ENCODE data around the gene DPYSL5. TPM values are rescaled to one million over a fixed set of nuclear protein-coding genes. Genes with fewer than 3 reads are reported as not detected.
"Not testable (repeated sequence)": the region's sequence is repeated elsewhere in the genome, so short reads cannot be mapped to it uniquely, and the experiment has no call there.

DPYSL5 gene
- total RNA-seq, 3 donors from 2014 or later = not detected

DNA sequence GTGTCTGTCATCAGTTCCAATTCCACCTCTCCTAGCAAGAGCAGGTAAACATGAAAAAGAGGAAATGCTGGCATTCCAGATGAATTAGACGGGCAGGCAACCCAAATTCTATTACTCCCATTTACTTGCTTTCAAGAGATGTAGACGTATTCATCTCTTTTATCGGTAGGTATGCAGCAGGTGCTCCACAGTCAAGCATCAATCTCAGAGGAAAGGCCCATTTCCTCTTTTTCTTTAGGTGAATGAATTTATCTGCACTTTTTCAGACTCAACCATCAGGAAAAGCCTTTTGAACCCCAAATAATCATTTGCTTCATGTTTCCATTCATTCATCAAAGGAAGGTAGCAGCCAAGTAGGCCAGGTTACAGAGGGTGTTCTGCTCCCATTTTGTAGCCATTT is 27.9 kb downstream of the DPYSL5 start:
- no peak for TF ChIP-seq POLR2A (IDR thresholded peaks at IDR 0.05)
- TF ChIP-seq, protein P1, sequence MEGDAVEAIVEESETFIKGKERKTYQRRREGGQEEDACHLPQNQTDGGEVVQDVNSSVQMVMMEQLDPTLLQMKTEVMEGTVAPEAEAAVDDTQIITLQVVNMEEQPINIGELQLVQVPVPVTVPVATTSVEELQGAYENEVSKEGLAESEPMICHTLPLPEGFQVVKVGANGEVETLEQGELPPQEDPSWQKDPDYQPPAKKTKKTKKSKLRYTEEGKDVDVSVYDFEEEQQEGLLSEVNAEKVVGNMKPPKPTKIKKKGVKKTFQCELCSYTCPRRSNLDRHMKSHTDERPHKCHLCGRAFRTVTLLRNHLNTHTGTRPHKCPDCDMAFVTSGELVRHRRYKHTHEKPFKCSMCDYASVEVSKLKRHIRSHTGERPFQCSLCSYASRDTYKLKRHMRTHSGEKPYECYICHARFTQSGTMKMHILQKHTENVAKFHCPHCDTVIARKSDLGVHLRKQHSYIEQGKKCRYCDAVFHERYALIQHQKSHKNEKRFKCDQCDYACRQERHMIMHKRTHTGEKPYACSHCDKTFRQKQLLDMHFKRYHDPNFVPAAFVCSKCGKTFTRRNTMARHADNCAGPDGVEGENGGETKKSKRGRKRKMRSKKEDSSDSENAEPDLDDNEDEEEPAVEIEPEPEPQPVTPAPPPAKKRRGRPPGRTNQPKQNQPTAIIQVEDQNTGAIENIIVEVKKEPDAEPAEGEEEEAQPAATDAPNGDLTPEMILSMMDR (IDR thresholded peaks at IDR 0.05) = no peak
- TF ChIP-seq POLR2AphosphoS5 (IDR thresholded peaks at IDR 0.05) = no peak
- intact Hi-C loops (cut with DNase I; ENCODE audit: low total_unique reads) = no loop called here

GRCh38 chr2:26876260-26876659 is 28.3 kb downstream of the DPYSL5 start:
- intact Hi-C loops (cut with DNase I; ENCODE audit: low total_unique reads) = no loop called here
- no peak for DNase-seq (ENCODE audit: low spot score in 2 of 2)
- no peaks in the 10 kb centered on the region for H3K4me1 ChIP-seq

More for the DNA sequence above, 27.9 kb downstream of the DPYSL5 start:
- Histone ChIP-seq H3K27ac (no peak overlapping the region), H3K36me3 (no peaks in the 10 kb centered on the region), H3K27me3 (peaks cover 0 to 6% of the 10 kb centered on the region in 2 donors), H3K9me3 (no peaks in the 10 kb centered on the region), H3K4me1 (no peaks in the 10 kb centered on the region), H3K4me3 (no peak overlapping the region)
- DNase-seq (ENCODE audit: low spot score in 2 of 2) = no peak

DNA sequence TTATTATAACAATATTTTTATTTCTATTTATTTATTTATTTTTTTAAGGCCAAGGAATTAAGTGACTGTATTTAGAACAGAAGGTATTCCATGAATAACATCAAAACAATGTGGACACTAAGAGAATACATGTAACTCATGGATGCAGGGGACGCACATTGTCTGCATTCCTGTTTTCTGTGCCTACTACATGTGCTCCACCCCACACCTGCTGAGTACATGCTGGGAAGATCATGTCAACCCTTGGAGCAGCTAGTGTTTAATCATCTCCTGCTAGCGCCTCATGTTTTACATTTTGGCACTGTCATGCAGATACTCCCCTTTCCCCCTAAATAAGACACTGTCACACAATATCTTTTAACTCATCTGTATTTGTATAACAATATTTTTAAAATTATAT is 29.3 kb downstream of the DPYSL5 start:
- Histone ChIP-seq H3K9me3 (no peaks in the 10 kb centered on the region), H3K36me3 (no peaks in the 10 kb centered on the region), H3K27me3 (peaks cover 0 to 6% of the 10 kb centered on the region in 2 donors), H3K27ac (no peak overlapping the region), H3K4me1 (no peaks in the 10 kb centered on the region), H3K4me3 (no peak overlapping the region)
- intact Hi-C loops (cut with DNase I; ENCODE audit: low total_unique reads) = no loop called here
- DNase-seq (ENCODE audit: low spot score in 2 of 2) = no peak
- TF ChIP-seq POLR2A (IDR thresholded peaks at IDR 0.05) = no peak
- TF ChIP-seq, protein P1 (IDR thresholded peaks at IDR 0.05) = no peak

More at GRCh38 chr2:26876260-26876659, 28.3 kb downstream of the DPYSL5 start:
- H3K27ac ChIP-seq = no peak overlapping the region
- no peaks in the 10 kb centered on the region for H3K36me3 ChIP-seq
- H3K9me3 ChIP-seq = no peaks in the 10 kb centered on the region
- peaks cover 0 to 6% of the 10 kb centered on the region in 2 donors for H3K27me3 ChIP-seq
- TF ChIP-seq, protein P1 (IDR thresholded peaks at IDR 0.05) = no peak
- TF ChIP-seq POLR2A (IDR thresholded peaks at IDR 0.05) = no peak
- no peak for TF ChIP-seq POLR2AphosphoS5 (IDR thresholded peaks at IDR 0.05)
- no peak overlapping the region for H3K4me3 ChIP-seq

DNA sequence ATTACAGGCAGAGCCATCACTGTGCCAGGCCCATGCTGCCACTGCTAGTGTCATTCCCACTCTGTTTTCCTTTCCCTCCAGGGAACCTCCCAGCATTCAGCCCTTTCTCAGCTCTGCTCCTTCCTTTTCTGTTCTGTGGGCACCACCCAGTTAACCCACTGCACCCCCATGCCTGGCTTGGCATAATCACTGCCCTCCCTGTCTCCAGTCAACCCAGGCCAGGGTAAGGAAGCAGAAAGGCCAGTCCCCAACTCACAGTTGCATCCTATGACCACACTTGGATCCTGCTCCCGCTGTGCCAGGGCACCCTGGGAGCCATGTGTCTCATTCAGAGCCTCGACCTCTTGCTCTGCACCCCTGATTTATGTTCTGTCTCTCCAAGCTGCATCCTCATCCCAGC is 32.2 kb downstream of the DPYSL5 start:
- Histone ChIP-seq H3K4me1 (no peaks in the 10 kb centered on the region), H3K9me3 (no peaks in the 10 kb centered on the region), H3K27me3 (peaks cover 0 to 6% of the 10 kb centered on the region in 2 donors), H3K27ac (no peak overlapping the region), H3K36me3 (no peaks in the 10 kb centered on the region), H3K4me3 (no peak overlapping the region)
- TF ChIP-seq, protein P1 (IDR thresholded peaks at IDR 0.05) = no peak
- TF ChIP-seq POLR2A (IDR thresholded peaks at IDR 0.05) = no peak
- no peak for TF ChIP-seq POLR2AphosphoS5 (IDR thresholded peaks at IDR 0.05)
- DNase-seq (ENCODE audit: low spot score in 2 of 2) = no peak
- intact Hi-C loops (cut with DNase I; ENCODE audit: low total_unique reads) = no loop called here

GRCh38 chr2:26880910-26881435 is 33.0 kb downstream of the DPYSL5 start:
- TF ChIP-seq POLR2A (IDR thresholded peaks at IDR 0.05) (no peak), POLR2AphosphoS5 (IDR thresholded peaks at IDR 0.05) (no peak)
- TF ChIP-seq, protein P1 (IDR thresholded peaks at IDR 0.05) = no peak
- no peaks in the 10 kb centered on the region for H3K4me1 ChIP-seq

GRCh38 chr2:26882220-26882619 is 34.3 kb downstream of the DPYSL5 start:
- H3K36me3 ChIP-seq; H3K27me3 ChIP-seq; H3K27ac ChIP-seq; H3K9me3 ChIP-seq; H3K4me3 ChIP-seq; H3K4me1 ChIP-seq; DNase-seq (ENCODE audit: low spot score in 2 of 2); intact Hi-C loops (cut with DNase I; ENCODE audit: low total_unique reads): not testable (repeated sequence)

More at GRCh38 chr2:26880910-26881435, 33.0 kb downstream of the DPYSL5 start:
- Histone ChIP-seq H3K36me3 (no peaks in the 10 kb centered on the region), H3K4me3 (no peak overlapping the region), H3K27me3 (peaks cover 0 to 6% of the 10 kb centered on the region in 2 donors), H3K9me3 (no peaks in the 10 kb centered on the region), H3K27ac (no peak overlapping the region)
- intact Hi-C loops (cut with DNase I; ENCODE audit: low total_unique reads) = no loop called here
- no peak for DNase-seq (ENCODE audit: low spot score in 2 of 2)
